DOHH2 (cell line): ENCODE data around the gene TMTC1.

Experiments used
- CTCF ChIP-seq: fragments of 200-600 bp; sonication (generic); IDR thresholded peaks from one replicate; pipeline ENCODE4 v1.5.1; 2014; ENCODE audit warnings: antibody characterized with exemption, mild to moderate bottlenecking, low read depth, low read length; ENCODE audit not compliant: poor library complexity, severe bottlenecking
- EZH2phosphoT487 ChIP-seq: fragments of 200-600 bp; sonication (generic); IDR thresholded peaks from 2 replicates; pipeline ENCODE4 v1.6.1; 2017; ENCODE audit warnings: borderline replicate concordance, mild to moderate bottlenecking, antibody characterized with exemption, low read length, moderate library complexity, mixed read lengths

DNA sequence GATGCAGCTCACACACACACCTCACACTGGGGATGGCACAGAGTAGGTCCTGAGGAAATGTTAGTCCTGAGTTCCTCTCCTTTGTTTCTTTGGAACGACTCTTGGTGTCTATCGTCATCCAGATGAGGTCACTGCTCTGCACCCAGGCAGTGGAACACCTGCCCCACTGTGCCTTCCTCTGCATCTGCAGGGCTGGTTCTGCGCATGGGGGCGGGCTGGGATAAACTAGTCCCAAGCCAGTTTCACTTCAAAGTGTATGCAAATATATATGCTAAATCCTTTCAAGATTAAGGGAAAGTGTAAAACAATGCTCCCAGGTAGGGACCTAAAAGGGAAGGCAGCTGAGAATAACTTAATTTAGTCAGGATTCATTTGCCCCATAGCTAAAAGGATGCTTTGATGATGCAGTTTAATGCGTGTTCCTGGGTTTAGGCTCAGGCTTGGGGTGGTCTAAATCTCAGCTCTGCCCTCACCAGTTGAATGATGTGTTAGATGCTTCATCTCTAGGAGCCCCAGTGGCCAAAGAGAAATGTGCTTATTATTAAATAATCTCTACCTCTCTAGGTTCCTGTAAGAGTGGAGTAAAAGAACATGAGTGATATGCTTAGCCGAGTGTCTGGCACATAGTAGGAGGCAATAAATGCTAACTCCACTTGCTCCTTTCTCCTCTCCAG, 239.2 kb downstream of the TMTC1 start:
- TF ChIP-seq CTCF (no peak), EZH2phosphoT487 (no peak)
